Ureter (tissue), 1 donor: Measurements from ENCODE around the gene PRM2. TPM values are rescaled to one million over a fixed set of nuclear protein-coding genes. Genes with fewer than 3 reads are reported as not detected.

ENCODE experiments used
- DNase-seq: peaks from one replicate; pipeline ENCODE4 v3.0.0-alpha.2; 2020; ENCODE audit warnings: low spot score
- total RNA-seq: library from RNA; stranded (reverse); gene quantifications from one replicate; pipeline ENCODE4 v1.2.4, GENCODE V29; 2023
- donor health status: DM: yes; HTN: yes; CAD: no.

The PRM2 gene
- total RNA-seq, 1 donor from 2014 or later, result not detected

GRCh38 chr16:11260596-11260966 is 15.7 kb downstream of the PRM2 start:
- DNase-seq, result no peak

GRCh38 chr16:11259655-11260595 is 16.4 kb downstream of the PRM2 start:
- no peak for DNase-seq

GRCh38 chr16:11258553-11259492 is 17.5 kb downstream of the PRM2 start:
- no peak for DNase-seq

GRCh38 chr16:11257131-11257938 is 18.9 kb downstream of the PRM2 start:
- DNase-seq, result peak; percentile 87

GRCh38 chr16:11256661-11257130 is 19.6 kb downstream of the PRM2 start:
- DNase-seq, result peak; percentile 75

GRCh38 chr16:11255737-11256660 is 20.3 kb downstream of the PRM2 start, which contains the start of gene SOCS1:
Gene SOCS1 (minus strand): TSS chr16:11256204. CDS start chr16:11255478, 726 bp downstream.
- DNase-seq, result peak; percentile 90

- DNase-seq, result peak; percentile 60
Measured at GRCh38 chr16:11254913-11255736, 21.2 kb downstream of the PRM2 start.

- DNase-seq, result no peak
Measured at GRCh38 chr16:11253995-11254912, 22.0 kb downstream of the PRM2 start.

- DNase-seq, result no peak
Measured at GRCh38 chr16:11253009-11253994, 23.0 kb downstream of the PRM2 start.

- no peak for DNase-seq
Measured at GRCh38 chr16:11252482-11252931, 23.8 kb downstream of the PRM2 start.

GRCh38 chr16:11251525-11252481 is 24.5 kb downstream of the PRM2 start:
- no peak for DNase-seq

- no peak for DNase-seq
Measured at GRCh38 chr16:11250786-11251524, 25.3 kb downstream of the PRM2 start.

GRCh38 chr16:11250091-11250785 is 26.0 kb downstream of the PRM2 start:
- no peak for DNase-seq
